Kidney (tissue), 14 donors: ENCODE measurements around the gene DAPL1. TPM values are rescaled to one million over a fixed set of nuclear protein-coding genes. Genes with fewer than 3 reads are reported as not detected.

Experiments
- DNase-seq, 5 donors: peaks; one replicate each; pipeline ENCODE4 v3.0.0-alpha.2; 2013 to 2020
- FAIRE-seq: peaks from 2 replicates; lab custom pipeline; 2012; peaks lifted over from hg19 to GRCh38; lab: Jason Lieb, UNC
- H3K27ac ChIP-seq, 2 donors: one replicate each; pipeline ENCODE4 v1.7.0; 2013; ENCODE audit warnings: low read depth in 2 of 2, low read length in 2 of 2, inconsistent platforms in 1 of 2
- H3K27me3 ChIP-seq: one replicate; pipeline ENCODE4 v1.7.1; 2013; ENCODE audit warnings: low read length, inconsistent platforms; ENCODE audit not compliant: control insufficient read depth, insufficient read depth
- H3K36me3 ChIP-seq, 3 donors: one replicate each; pipeline versions ENCODE4 v1.7.0 to v1.7.1; 2013; ENCODE audit warnings: low read length in 3 of 3, control low read depth in 1 of 3, inconsistent platforms in 1 of 3; ENCODE audit not compliant: insufficient read depth in 3 of 3, control insufficient read depth in 2 of 3
- H3K4me1 ChIP-seq, 3 donors: one replicate each; pipeline versions ENCODE4 v1.7.0 to v1.7.1; 2013; ENCODE audit warnings: low read length in 3 of 3, inconsistent platforms in 1 of 3, low read depth in 1 of 3; ENCODE audit not compliant: control insufficient read depth in 2 of 3, insufficient read depth in 2 of 3
- H3K4me3 ChIP-seq, 3 donors: one replicate each; pipeline versions ENCODE4 v1.7.0 to v1.8.1; 2013; ENCODE audit warnings: low read length in 3 of 3, control low read depth in 1 of 3, inconsistent platforms in 1 of 3
- H3K9ac ChIP-seq, 3 donors: one replicate each; pipeline versions ENCODE4 v1.7.0 to v1.7.1; 2013; ENCODE audit warnings: low read length in 3 of 3, control low read depth in 1 of 3, inconsistent platforms in 1 of 3
- H3K9me3 ChIP-seq, 3 donors: one replicate each; pipeline versions ENCODE4 v1.7.0 to v1.7.1; 2013; ENCODE audit warnings: low read length in 3 of 3, control low read depth in 1 of 3, inconsistent platforms in 1 of 3; ENCODE audit not compliant: control insufficient read depth in 2 of 3, insufficient read depth in 1 of 3
- CTCF ChIP-seq: IDR thresholded peaks from 3 replicates; pipeline ENCODE4 v1.5.1; 2012; ENCODE audit warnings: mild to moderate bottlenecking, moderate library complexity, borderline replicate concordance; ENCODE audit not compliant: insufficient read depth; ENCODE audit errors: extremely low read depth
- intact Hi-C: fragments of 100-400 bp; cut with DNase I; formaldehyde crosslinking; loops from one replicate; pipeline ENCODE4 v1.11.1; 2022
- polyA plus RNA-seq: library from polyadenylated mRNA; stranded (reverse); fragments of 350-450 nt; fragmentation: Illumina TruSeq; extraction: RNeasy Lipid Tissue Mini Kit (QIAGEN cat#74804); gene quantifications from one replicate; pipeline ENCODE4 v1.2.3, GENCODE V29; 2014; ENCODE audit warnings: low read depth, low replicate concordance; ENCODE audit not compliant: insufficient read depth
- total RNA-seq: library from RNA; stranded (reverse); fragmentation: NEBNext Ultra II Directional; extraction: Animal tissue kit (Norgen Biotek cat#: 25700); gene quantifications from one replicate; pipeline ENCODE4 v1.2.1, GENCODE V29; 2021
- donor health status: control.
- donor health status: control.
- donor health status: control.
- donor health status: control.
- donor health status: control.
- donor health status: DM: yes; HTN: yes; CAD: no.
- donor health status: Normal renal cell carcinoma (clear cell type).

The DAPL1 gene
- total and polyA plus RNA-seq, 2 donors from 2014 or later: 0.50 to 3.6 TPM

- H3K9ac ChIP-seq: peak overlapping the region in 2 of 3 donors; percentile 27 to 45
- H3K27me3 ChIP-seq: no peaks in the 10 kb centered on the region
- H3K27ac ChIP-seq: no peak overlapping the region
- FAIRE-seq (peak; percentile 73), DNase-seq (peak in 4 of 5 donors; percentile 67 to 89 (median 78))
- H3K4me1 ChIP-seq: no peaks in the 10 kb centered on the region
- intact Hi-C loops: loop anchor here (10.0 kb wide), 1 partner anchor 729 kb away; no protein-coding TSS in a partner anchor
- no peaks in the 10 kb centered on the region for H3K36me3 ChIP-seq
- peak; percentile 80 for TF ChIP-seq CTCF
- H3K9me3 ChIP-seq: no peaks in the 10 kb centered on the region
- H3K4me3 ChIP-seq: peak overlapping the region; percentile 48 to 62 (median 61)
Observed at GRCh38 chr2:158753641-158754611, 41.2 kb upstream of the DAPL1 start.

- H3K4me1 ChIP-seq: no peaks in the 10 kb centered on the region
- intact Hi-C loops: loop anchor here (10.0 kb wide), 1 partner anchor 731 kb away; no protein-coding TSS in a partner anchor
- no peak overlapping the region for H3K27ac ChIP-seq
- H3K36me3 ChIP-seq: no peaks in the 10 kb centered on the region
- H3K9me3 ChIP-seq: no peaks in the 10 kb centered on the region
- H3K27me3 ChIP-seq: no peaks in the 10 kb centered on the region
- FAIRE-seq (no peak), DNase-seq (no peak)
- H3K4me3 ChIP-seq: no peak overlapping the region
- H3K9ac ChIP-seq: no peak overlapping the region
- no peak for TF ChIP-seq CTCF
Observed at GRCh38 chr2:158755310-158756087, 39.6 kb upstream of the DAPL1 start.

- Histone ChIP-seq H3K4me1 (no peaks in the 10 kb centered on the region), H3K9me3 (no peaks in the 10 kb centered on the region), H3K36me3 (no peaks in the 10 kb centered on the region), H3K9ac (no peak overlapping the region), H3K4me3 (no peak overlapping the region), H3K27me3 (no peaks in the 10 kb centered on the region), H3K27ac (no peak overlapping the region)
- DNase-seq (no peak), FAIRE-seq (no peak)
- no peak for TF ChIP-seq CTCF
- intact Hi-C loops: loop anchor here (10.0 kb wide), 1 partner anchor 732 kb away; no protein-coding TSS in a partner anchor
Observed at GRCh38 chr2:158756331-158756730, 38.8 kb upstream of the DAPL1 start.
